Measurements from ENCODE around the gene PLGRKT.
A peak's percentile ranks its signal among the peaks of the same experiment; 100 is the strongest.
"Not testable (repeated sequence)": the region's sequence is repeated elsewhere in the genome, so short reads cannot be mapped to it uniquely, and the experiment has no call there.

The PLGRKT gene

GRCh38 chr9:5448461-5449435, 11.0 kb upstream of the PLGRKT start:
- Mint-ChIP-seq H3K27me3 (no peaks in the 10 kb centered on the region), H3K9me3 (no peaks in the 10 kb centered on the region), H3K4me1 (peaks cover 25% of the 10 kb centered on the region), H3K27ac (ENCODE audit: low read depth) (peak overlapping the region; percentile 97), H3K36me3 (ENCODE audit: insufficient read depth) (peaks cover 7% of the 10 kb centered on the region), H3K4me3 (peak overlapping the region; percentile 91)
- no peak for DNase-seq (ENCODE audit: low spot score in 2 of 2)
- no peak for ATAC-seq (replicated peaks; ENCODE audit: extremely low read depth, poor library complexity, severe bottlenecking)

- DNase-seq (ENCODE audit: low spot score in 2 of 2) (no peak), ATAC-seq (replicated peaks; ENCODE audit: extremely low read depth, poor library complexity, severe bottlenecking) (no peak)
- H3K36me3 Mint-ChIP-seq (ENCODE audit: insufficient read depth): peaks cover 7% of the 10 kb centered on the region
- H3K27me3 Mint-ChIP-seq: no peaks in the 10 kb centered on the region
- peaks cover 22% of the 10 kb centered on the region for H3K4me1 Mint-ChIP-seq
- H3K27ac Mint-ChIP-seq (ENCODE audit: low read depth): peak overlapping the region; percentile 97
- H3K9me3 Mint-ChIP-seq: no peaks in the 10 kb centered on the region
- no peak overlapping the region for H3K4me3 Mint-ChIP-seq
These were observed 10.3 kb upstream of the PLGRKT start for GRCh38 chr9:5448016-5448415.

- Mint-ChIP-seq H3K9me3 (no peaks in the 10 kb centered on the region), H3K36me3 (ENCODE audit: insufficient read depth) (peaks cover 7% of the 10 kb centered on the region), H3K27ac (ENCODE audit: low read depth) (no peak overlapping the region), H3K4me1 (peaks cover 17% of the 10 kb centered on the region), H3K27me3 (no peaks in the 10 kb centered on the region), H3K4me3 (no peak overlapping the region)
- DNase-seq (ENCODE audit: low spot score in 2 of 2) (no peak), ATAC-seq (replicated peaks; ENCODE audit: extremely low read depth, poor library complexity, severe bottlenecking) (no peak)
These were observed 9.6 kb upstream of the PLGRKT start for GRCh38 chr9:5447337-5447736.

- H3K4me3 Mint-ChIP-seq: no peak overlapping the region
- peaks cover 10% of the 10 kb centered on the region for H3K4me1 Mint-ChIP-seq
- no peaks in the 10 kb centered on the region for H3K9me3 Mint-ChIP-seq
- DNase-seq (ENCODE audit: low spot score in 2 of 2) (no peak), ATAC-seq (replicated peaks; ENCODE audit: extremely low read depth, poor library complexity, severe bottlenecking) (no peak)
- H3K36me3 Mint-ChIP-seq (ENCODE audit: insufficient read depth): peaks cover 7% of the 10 kb centered on the region
- H3K27me3 Mint-ChIP-seq: no peaks in the 10 kb centered on the region
- H3K27ac Mint-ChIP-seq (ENCODE audit: low read depth): no peak overlapping the region
These were observed 8.9 kb upstream of the PLGRKT start for GRCh38 chr9:5446451-5447236.

- Mint-ChIP-seq H3K27me3 (no peaks in the 10 kb centered on the region), H3K4me1 (peaks cover 5% of the 10 kb centered on the region), H3K27ac (ENCODE audit: low read depth) (no peak overlapping the region), H3K36me3 (ENCODE audit: insufficient read depth) (peaks cover 7% of the 10 kb centered on the region), H3K4me3 (no peak overlapping the region), H3K9me3 (no peaks in the 10 kb centered on the region)
- ATAC-seq (replicated peaks; ENCODE audit: extremely low read depth, poor library complexity, severe bottlenecking) (no peak), DNase-seq (ENCODE audit: low spot score in 2 of 2) (no peak)
These were observed 8.2 kb upstream of the PLGRKT start for GRCh38 chr9:5445886-5446285.

GRCh38 chr9:5445096-5445495, 7.4 kb upstream of the PLGRKT start:
- not testable (repeated sequence) for H3K4me1 Mint-ChIP-seq; H3K27me3 Mint-ChIP-seq; H3K4me3 Mint-ChIP-seq; H3K9me3 Mint-ChIP-seq; ATAC-seq (replicated peaks; ENCODE audit: extremely low read depth, poor library complexity, severe bottlenecking); H3K27ac Mint-ChIP-seq (ENCODE audit: low read depth); DNase-seq (ENCODE audit: low spot score in 2 of 2); H3K36me3 Mint-ChIP-seq (ENCODE audit: insufficient read depth)

- peaks cover 7% of the 10 kb centered on the region for H3K4me1 Mint-ChIP-seq
- H3K4me3 Mint-ChIP-seq: no peak overlapping the region
- no peaks in the 10 kb centered on the region for H3K36me3 Mint-ChIP-seq (ENCODE audit: insufficient read depth)
- H3K9me3 Mint-ChIP-seq: no peaks in the 10 kb centered on the region
- DNase-seq (ENCODE audit: low spot score in 2 of 2) (no peak), ATAC-seq (replicated peaks; ENCODE audit: extremely low read depth, poor library complexity, severe bottlenecking) (no peak)
- H3K27me3 Mint-ChIP-seq: no peaks in the 10 kb centered on the region
- no peak overlapping the region for H3K27ac Mint-ChIP-seq (ENCODE audit: low read depth)
These were observed 6.1 kb upstream of the PLGRKT start for GRCh38 chr9:5443850-5444249.

GRCh38 chr9:5442400-5443011, 4.8 kb upstream of the PLGRKT start:
- peaks cover 5% of the 10 kb centered on the region for H3K36me3 Mint-ChIP-seq (ENCODE audit: insufficient read depth)
- H3K27ac Mint-ChIP-seq (ENCODE audit: low read depth): no peak overlapping the region
- no peak overlapping the region for H3K4me3 Mint-ChIP-seq
- H3K9me3 Mint-ChIP-seq: no peaks in the 10 kb centered on the region
- no peaks in the 10 kb centered on the region for H3K27me3 Mint-ChIP-seq
- peaks cover 20% of the 10 kb centered on the region for H3K4me1 Mint-ChIP-seq
- ATAC-seq (replicated peaks; ENCODE audit: extremely low read depth, poor library complexity, severe bottlenecking) (no peak), DNase-seq (ENCODE audit: low spot score in 2 of 2) (no peak)

GRCh38 chr9:5441043-5441442, 3.3 kb upstream of the PLGRKT start:
- Mint-ChIP-seq H3K9me3 (no peaks in the 10 kb centered on the region), H3K36me3 (ENCODE audit: insufficient read depth) (peaks cover 11% of the 10 kb centered on the region), H3K27ac (ENCODE audit: low read depth) (no peak overlapping the region), H3K4me1 (peaks cover 30% of the 10 kb centered on the region), H3K4me3 (no peak overlapping the region), H3K27me3 (no peaks in the 10 kb centered on the region)
- ATAC-seq (replicated peaks; ENCODE audit: extremely low read depth, poor library complexity, severe bottlenecking) (no peak), DNase-seq (ENCODE audit: low spot score in 2 of 2) (no peak)

- no peak for ATAC-seq (replicated peaks; ENCODE audit: extremely low read depth, poor library complexity, severe bottlenecking)
- H3K9me3 Mint-ChIP-seq: no peaks in the 10 kb centered on the region
- H3K36me3 Mint-ChIP-seq (ENCODE audit: insufficient read depth): peaks cover 11% of the 10 kb centered on the region
- no peak for DNase-seq (ENCODE audit: low spot score in 2 of 2)
- H3K27ac Mint-ChIP-seq (ENCODE audit: low read depth): no peak overlapping the region
- H3K4me1 Mint-ChIP-seq: peaks cover 32% of the 10 kb centered on the region
- H3K4me3 Mint-ChIP-seq: no peak overlapping the region
- no peaks in the 10 kb centered on the region for H3K27me3 Mint-ChIP-seq
These were observed 2.7 kb upstream of the PLGRKT start for GRCh38 chr9:5440426-5440825.

- Mint-ChIP-seq H3K27me3 (no peaks in the 10 kb centered on the region), H3K36me3 (ENCODE audit: insufficient read depth) (peaks cover 13% of the 10 kb centered on the region), H3K9me3 (no peaks in the 10 kb centered on the region), H3K4me3 (peak overlapping the region; percentile 87), H3K27ac (ENCODE audit: low read depth) (peak overlapping the region; percentile 97), H3K4me1 (peaks cover 39% of the 10 kb centered on the region)
- ATAC-seq (replicated peaks; ENCODE audit: extremely low read depth, poor library complexity, severe bottlenecking): peak; percentile 48
- DNase-seq (ENCODE audit: low spot score in 2 of 2): peak in 1 of 2 donors; percentile 48
These were observed 807 bp upstream of the PLGRKT start for GRCh38 chr9:5438301-5439162.

- H3K36me3 Mint-ChIP-seq (ENCODE audit: insufficient read depth): peaks cover 14% of the 10 kb centered on the region
These were observed 1.3 kb downstream of the PLGRKT start for GRCh38 chr9:5436441-5436840.

More at GRCh38 chr9:5436441-5436840, 1.3 kb downstream of the PLGRKT start:
- peak overlapping the region; percentile 87 for H3K4me3 Mint-ChIP-seq
- DNase-seq (ENCODE audit: low spot score in 2 of 2): no peak
- H3K27me3 Mint-ChIP-seq: no peaks in the 10 kb centered on the region
- ATAC-seq (replicated peaks; ENCODE audit: extremely low read depth, poor library complexity, severe bottlenecking): no peak
- H3K4me1 Mint-ChIP-seq: peaks cover 39% of the 10 kb centered on the region
- H3K27ac Mint-ChIP-seq (ENCODE audit: low read depth): peak overlapping the region; percentile 97
- no peaks in the 10 kb centered on the region for H3K9me3 Mint-ChIP-seq

All from central memory CD8-positive, alpha-beta T cell (primary cell).